A549 treated with CORT108297 at 1 μM for 4 hours (cell line): ENCODE results near the gene SRRM4. TPM values are rescaled to one million over a fixed set of nuclear protein-coding genes. Genes with fewer than 3 reads are reported as not detected.

Source experiments
- total RNA-seq: library from RNA; stranded (reverse); fragments of 200-300 nt; extraction: Qiagen RNA extraction; gene quantifications from 5 replicates; pipeline ENCODE4 v1.2.3, GENCODE V29; 2022

Gene SRRM4, protein sequence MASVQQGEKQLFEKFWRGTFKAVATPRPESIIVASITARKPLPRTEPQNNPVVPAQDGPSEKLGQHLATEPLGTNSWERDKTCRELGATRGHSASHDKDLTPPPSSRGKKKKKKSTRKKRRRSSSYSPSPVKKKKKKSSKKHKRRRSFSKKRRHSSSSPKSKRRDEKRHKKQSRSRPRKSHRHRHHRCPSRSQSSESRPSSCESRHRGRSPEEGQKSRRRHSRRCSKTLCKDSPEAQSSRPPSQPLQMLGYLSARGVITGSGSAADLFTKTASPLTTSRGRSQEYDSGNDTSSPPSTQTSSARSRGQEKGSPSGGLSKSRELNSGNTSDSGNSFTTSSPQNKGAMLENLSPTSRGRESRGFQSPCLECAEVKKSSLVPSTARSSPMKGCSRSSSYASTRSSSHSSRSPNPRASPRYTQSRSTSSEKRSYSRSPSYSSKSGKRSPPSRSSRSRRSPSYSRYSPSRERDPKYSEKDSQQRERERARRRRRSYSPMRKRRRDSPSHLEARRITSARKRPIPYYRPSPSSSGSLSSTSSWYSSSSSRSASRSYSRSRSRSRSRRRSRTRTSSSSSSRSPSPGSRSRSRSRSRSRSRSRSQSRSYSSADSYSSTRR
- not detected in 5 replicates for total RNA-seq

GRCh38 chr12:118981285-118982211 lies at the start of gene SRRM4:
SRRM4 (plus strand) TSS chr12:118981541; CDS start chr12:118981883, 342 bp downstream.

DNA sequence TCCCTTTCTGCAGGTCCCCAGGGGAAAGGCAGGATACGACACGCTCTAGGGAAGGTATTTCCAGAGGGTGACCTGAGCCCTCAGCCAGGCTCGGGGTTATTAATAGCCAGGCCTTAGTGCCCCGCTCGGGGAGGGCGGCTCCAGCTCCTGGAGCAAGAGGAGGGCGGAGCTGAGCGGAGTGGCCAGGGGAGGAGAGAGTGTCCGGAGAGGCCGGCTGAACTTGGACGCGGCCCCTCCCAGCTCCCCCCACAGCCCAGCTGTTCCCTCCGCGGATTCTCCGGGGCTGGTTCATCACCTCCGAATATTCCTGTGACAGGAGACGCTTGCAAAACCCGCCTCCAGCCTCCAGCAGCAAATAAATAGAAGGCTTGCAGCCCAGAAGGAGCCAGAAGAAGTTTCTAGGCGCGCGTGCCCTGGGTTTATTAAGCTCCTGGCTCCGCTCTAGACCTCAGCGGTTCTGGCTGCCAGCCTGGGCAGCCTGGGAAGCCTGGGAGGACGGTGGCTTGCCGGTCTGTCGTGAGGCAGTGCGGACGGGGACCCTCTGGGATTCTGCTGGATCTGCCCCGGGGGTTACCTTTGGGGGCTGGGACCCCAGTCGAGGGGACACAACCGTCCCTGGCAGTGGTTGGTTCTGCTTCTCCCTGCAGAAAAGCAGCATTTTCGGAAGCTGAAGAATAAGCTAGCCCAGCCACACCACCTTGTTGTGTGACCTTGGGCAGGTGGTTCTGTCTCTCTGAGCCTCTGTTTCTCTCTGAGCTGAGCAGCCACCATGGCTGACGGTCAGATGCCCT lies 197.4 kb downstream of the SRRM4 start, which contains the start of gene HSPB8:
TSS of gene HSPB8 (plus strand) at position 388 of the 791 bp plus-strand sequence. CDS start at position 770, 382 bp downstream.

Other genes starting within 250 kb of the SRRM4 start
- gene HSPB8, start 197.4 kb downstream of the SRRM4 start, total RNA-seq = 12.1 to 20.8 TPM (median 15.1 TPM) in 5 replicates